Measurements from ENCODE around the gene SRP9. TPM values are rescaled to one million over a fixed set of nuclear protein-coding genes. Genes with fewer than 3 reads are reported as not detected.
"Not testable (repeated sequence)": the region's sequence is repeated elsewhere in the genome, so short reads cannot be mapped to it uniquely, and the experiment has no call there.

Gene SRP9
- total RNA-seq, 1 donor from 2014 or later = 120 TPM

DNA sequence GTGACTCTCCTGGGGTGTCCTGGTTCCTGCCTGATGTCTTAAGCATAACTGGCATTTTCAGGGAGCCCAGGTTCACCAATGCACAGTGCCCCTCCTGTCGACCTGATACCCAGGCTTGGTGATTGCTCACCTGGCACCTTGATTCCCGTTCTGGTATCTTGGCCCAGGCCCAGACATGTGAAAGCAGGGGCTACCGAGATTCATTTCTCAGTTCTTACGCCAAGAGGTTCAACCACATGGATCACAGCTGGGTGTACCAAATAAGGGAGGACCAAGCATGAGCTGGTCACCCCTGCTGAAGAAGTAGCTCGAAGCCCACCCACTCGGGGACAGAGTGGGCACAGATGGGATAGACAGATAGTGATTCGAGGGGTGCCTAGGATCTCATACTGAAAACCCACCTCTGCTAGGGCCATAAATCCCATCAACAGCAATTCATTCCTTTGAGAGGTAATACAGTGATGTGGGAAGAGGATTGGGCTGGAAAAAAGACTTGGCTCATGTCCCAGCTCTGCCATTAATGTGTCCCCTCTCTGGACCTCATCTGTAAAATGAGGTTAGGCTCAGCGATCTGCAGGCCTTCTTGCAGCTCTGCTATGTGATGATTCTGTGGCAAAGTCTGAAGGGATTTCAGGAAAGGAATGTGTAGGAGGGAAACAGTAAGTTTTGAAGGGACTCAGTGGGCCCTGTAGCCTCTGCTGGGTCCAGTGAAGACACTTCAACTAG lies 35.0 kb downstream of the SRP9 start:
- no peak for TF ChIP-seq POLR2AphosphoS5 (IDR thresholded peaks at IDR 0.05; ENCODE audit: insufficient read depth in 1 of 2, low read depth in 1 of 2)
- TF ChIP-seq, protein P1, sequence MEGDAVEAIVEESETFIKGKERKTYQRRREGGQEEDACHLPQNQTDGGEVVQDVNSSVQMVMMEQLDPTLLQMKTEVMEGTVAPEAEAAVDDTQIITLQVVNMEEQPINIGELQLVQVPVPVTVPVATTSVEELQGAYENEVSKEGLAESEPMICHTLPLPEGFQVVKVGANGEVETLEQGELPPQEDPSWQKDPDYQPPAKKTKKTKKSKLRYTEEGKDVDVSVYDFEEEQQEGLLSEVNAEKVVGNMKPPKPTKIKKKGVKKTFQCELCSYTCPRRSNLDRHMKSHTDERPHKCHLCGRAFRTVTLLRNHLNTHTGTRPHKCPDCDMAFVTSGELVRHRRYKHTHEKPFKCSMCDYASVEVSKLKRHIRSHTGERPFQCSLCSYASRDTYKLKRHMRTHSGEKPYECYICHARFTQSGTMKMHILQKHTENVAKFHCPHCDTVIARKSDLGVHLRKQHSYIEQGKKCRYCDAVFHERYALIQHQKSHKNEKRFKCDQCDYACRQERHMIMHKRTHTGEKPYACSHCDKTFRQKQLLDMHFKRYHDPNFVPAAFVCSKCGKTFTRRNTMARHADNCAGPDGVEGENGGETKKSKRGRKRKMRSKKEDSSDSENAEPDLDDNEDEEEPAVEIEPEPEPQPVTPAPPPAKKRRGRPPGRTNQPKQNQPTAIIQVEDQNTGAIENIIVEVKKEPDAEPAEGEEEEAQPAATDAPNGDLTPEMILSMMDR (IDR thresholded peaks at IDR 0.05) = no peak
- TF ChIP-seq POLR2A (IDR thresholded peaks at IDR 0.05) = no peak
- Histone ChIP-seq H3K4me1 (peaks cover 71% of the 10 kb centered on the region), H3K27ac (peak overlapping the region; percentile 96), H3K9me3 (no peaks in the 10 kb centered on the region), H3K4me3 (peak overlapping the region in 1 of 2 donors; percentile 27), H3K36me3 (no peaks in the 10 kb centered on the region), H3K27me3 (no peaks in the 10 kb centered on the region)
- intact Hi-C loops (cut with DNase I) = loop anchor here (5.0 kb wide), 1 partner anchor 35 kb away; the partner anchor contains the start of gene SRP9
- DNase-seq (ENCODE audit: extremely low spot score in 2 of 2) = no peak

DNA sequence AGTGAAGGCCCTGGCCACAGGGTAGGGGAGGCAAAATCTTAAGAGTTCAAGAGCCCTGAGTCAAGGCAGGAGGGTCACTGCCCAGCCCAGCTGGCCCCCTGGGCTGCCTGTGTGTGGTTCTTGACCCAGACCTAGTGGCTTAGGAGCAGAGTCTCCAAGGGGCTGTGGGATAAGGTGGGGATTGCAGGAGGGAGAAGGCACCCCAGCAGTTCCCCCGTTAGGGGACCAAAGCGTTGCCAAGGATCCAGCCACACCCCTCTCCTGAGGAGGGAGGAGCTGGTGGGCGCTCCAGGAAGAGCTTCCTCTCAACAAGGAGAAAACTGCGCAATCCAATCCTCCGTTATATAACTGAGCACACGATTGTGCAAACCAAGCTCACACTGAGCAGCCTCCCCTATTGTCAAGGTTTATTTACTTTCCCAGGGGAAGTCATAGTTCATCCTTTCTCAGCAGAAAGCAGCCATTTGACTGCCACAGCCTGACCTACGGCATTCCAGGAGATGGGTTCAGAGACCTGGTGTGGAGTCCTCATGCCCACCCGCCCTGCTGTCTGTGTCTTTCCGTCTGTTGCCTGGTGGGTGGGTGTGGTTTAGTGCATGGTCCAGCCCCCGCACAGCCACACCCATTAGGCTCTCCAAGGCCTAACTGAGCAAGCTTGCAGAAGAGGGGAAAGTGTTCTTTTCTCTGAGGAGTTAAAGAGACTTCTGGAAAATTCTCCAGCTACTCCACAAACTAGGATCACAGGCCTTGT lies 35.8 kb downstream of the SRP9 start:
- TF ChIP-seq POLR2A (IDR thresholded peaks at IDR 0.05) (peak in 1 of 2 donors; percentile 9), POLR2AphosphoS5 (IDR thresholded peaks at IDR 0.05; ENCODE audit: insufficient read depth in 1 of 2, low read depth in 1 of 2) (peak; percentile 80 to 90)
- TF ChIP-seq, protein P1 (IDR thresholded peaks at IDR 0.05) = no peak
- Histone ChIP-seq H3K27ac (peak overlapping the region; percentile 96), H3K27me3 (no peaks in the 10 kb centered on the region), H3K4me1 (peaks cover 78% of the 10 kb centered on the region), H3K4me3 (peak overlapping the region in 1 of 2 donors; percentile 22), H3K36me3 (no peaks in the 10 kb centered on the region), H3K9me3 (no peaks in the 10 kb centered on the region)
- intact Hi-C loops (cut with DNase I) = loop anchor here (5.0 kb wide), 1 partner anchor 36 kb away; the partner anchor contains the start of gene SRP9
- DNase-seq (ENCODE audit: extremely low spot score in 2 of 2) = peak in 1 of 2 donors; percentile 93

DNA sequence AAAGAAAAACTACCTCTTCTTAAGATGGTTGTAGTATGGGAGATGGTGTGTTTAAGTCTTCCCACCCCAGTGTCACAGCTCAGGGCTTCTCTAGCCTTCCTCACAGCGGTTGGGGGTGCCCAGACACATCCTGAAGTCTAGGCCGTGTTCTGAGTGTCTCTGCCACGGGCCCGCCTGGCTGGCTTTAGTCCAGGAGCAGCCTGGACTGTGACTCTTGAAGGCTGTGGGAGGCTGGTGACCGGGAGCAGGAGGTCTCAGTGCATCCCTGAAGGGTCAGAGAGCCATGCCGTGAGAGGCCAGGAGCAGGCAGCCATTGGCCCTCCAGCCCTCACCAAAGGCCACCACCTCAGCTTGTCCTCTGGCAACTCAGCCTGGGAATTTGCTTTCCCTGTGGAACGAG lies 36.8 kb downstream of the SRP9 start:
- no peaks in the 10 kb centered on the region for H3K27me3 ChIP-seq
- no peaks in the 10 kb centered on the region for H3K9me3 ChIP-seq
- H3K4me1 ChIP-seq = peaks cover 84% of the 10 kb centered on the region
- peak overlapping the region; percentile 96 for H3K27ac ChIP-seq
- intact Hi-C loops (cut with DNase I) = loop anchor here (5.0 kb wide), 1 partner anchor 37 kb away; the partner anchor contains the start of gene SRP9
- TF ChIP-seq POLR2A (IDR thresholded peaks at IDR 0.05) (no peak), POLR2AphosphoS5 (IDR thresholded peaks at IDR 0.05; ENCODE audit: insufficient read depth in 1 of 2, low read depth in 1 of 2) (no peak)
- TF ChIP-seq, protein P1 (IDR thresholded peaks at IDR 0.05) = no peak
- no peak for DNase-seq (ENCODE audit: extremely low spot score in 2 of 2)
- no peaks in the 10 kb centered on the region for H3K36me3 ChIP-seq
- H3K4me3 ChIP-seq = no peak overlapping the region

DNA sequence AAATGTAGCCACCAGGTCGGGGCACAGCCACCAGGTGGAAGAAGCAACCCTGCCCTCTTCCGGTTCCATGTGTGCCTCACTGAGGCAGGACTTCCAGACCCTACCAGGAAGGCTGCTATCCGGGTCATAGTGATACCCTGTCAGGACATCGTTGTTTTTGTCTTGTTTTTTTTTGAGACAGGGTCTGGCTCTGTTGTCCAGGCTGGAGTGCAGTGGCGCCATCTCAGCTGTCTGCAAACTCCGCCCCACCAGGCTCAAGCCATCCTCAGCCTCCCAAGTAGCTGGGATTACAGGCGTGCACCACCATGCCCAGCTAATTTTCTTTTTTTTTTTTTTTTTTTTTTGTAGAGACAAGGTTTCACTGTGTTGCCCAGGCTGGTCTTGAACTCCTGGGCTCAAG lies 37.5 kb downstream of the SRP9 start:
- H3K4me3 ChIP-seq; H3K27me3 ChIP-seq; DNase-seq (ENCODE audit: extremely low spot score in 2 of 2); intact Hi-C loops (cut with DNase I); H3K36me3 ChIP-seq; H3K9me3 ChIP-seq: not testable (repeated sequence)
- Histone ChIP-seq H3K4me1 (peaks cover 88% of the 10 kb centered on the region), H3K27ac (peak overlapping the region; percentile 96)

DNA sequence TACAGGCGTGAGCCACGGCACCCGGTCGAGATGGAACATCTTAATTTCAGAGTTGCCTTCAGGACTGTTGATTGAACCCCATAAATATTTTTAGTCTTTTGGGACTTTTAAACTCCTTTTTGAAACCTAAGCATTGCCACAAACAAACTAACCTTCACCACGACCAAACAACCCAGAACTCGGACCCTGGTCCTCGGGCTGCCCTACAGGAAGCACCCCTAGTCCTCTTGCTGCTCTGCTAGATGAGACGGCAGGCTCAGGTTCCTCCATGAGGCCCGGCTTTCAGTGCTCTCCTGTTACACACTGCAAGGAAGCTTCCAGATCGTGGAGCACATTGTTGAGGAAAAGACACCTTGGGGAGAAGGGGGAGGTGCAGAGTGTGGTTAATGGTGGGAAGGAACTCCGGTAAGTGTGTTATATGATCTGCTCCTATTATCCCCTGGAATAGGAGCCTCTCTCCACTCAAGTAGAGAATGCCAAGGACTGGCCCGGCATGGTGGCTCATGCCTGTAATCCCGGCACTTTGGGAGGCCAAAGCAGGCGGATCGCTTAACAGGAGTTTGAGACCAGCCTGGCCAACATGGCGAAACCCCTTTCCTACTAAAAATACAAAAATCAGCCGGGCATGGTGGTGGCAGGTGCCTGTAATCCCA lies 38.0 kb downstream of the SRP9 start:
- H3K27ac ChIP-seq = peak overlapping the region; percentile 96
- H3K4me3 ChIP-seq = no peak overlapping the region
- intact Hi-C loops (cut with DNase I) = no loop called here
- TF ChIP-seq POLR2A (IDR thresholded peaks at IDR 0.05) (no peak), POLR2AphosphoS5 (IDR thresholded peaks at IDR 0.05; ENCODE audit: insufficient read depth in 1 of 2, low read depth in 1 of 2) (no peak)
- peaks cover 0 to 5% of the 10 kb centered on the region in 2 donors for H3K36me3 ChIP-seq
- peaks cover 94% of the 10 kb centered on the region for H3K4me1 ChIP-seq
- H3K9me3 ChIP-seq = no peaks in the 10 kb centered on the region
- no peaks in the 10 kb centered on the region for H3K27me3 ChIP-seq
- DNase-seq (ENCODE audit: extremely low spot score in 2 of 2) = no peak
